Measurements from ENCODE around the gene EFNA5.

The EFNA5 gene

GRCh38 chr5:107449369-107449768 lies 221.4 kb downstream of the EFNA5 start:
- DNase-seq (ENCODE audit: low read depth) = no peak
- H3K4me3 ChIP-seq (ENCODE audit: low read length) = no peak overlapping the region
- no peak for TF ChIP-seq CTCF (conservative IDR thresholded peaks at IDR 0.05; ENCODE audit: low read length)

- no peak overlapping the region for H3K4me3 ChIP-seq (ENCODE audit: low read length)
- TF ChIP-seq CTCF (conservative IDR thresholded peaks at IDR 0.05; ENCODE audit: low read length) = no peak
- no peak for DNase-seq (ENCODE audit: low read depth)
Measured at GRCh38 chr5:107447587-107447986, 223.2 kb downstream of the EFNA5 start.

GRCh38 chr5:107446972-107447371 lies 223.8 kb downstream of the EFNA5 start:
- no peak for TF ChIP-seq CTCF (conservative IDR thresholded peaks at IDR 0.05; ENCODE audit: low read length)
- H3K4me3 ChIP-seq (ENCODE audit: low read length) = no peak overlapping the region
- DNase-seq (ENCODE audit: low read depth) = no peak

- no peak for TF ChIP-seq CTCF (conservative IDR thresholded peaks at IDR 0.05; ENCODE audit: low read length)
- H3K4me3 ChIP-seq (ENCODE audit: low read length) = no peak overlapping the region
- no peak for DNase-seq (ENCODE audit: low read depth)
Measured at GRCh38 chr5:107444300-107444699, 226.4 kb downstream of the EFNA5 start.

- no peak overlapping the region for H3K4me3 ChIP-seq (ENCODE audit: low read length)
- no peak for DNase-seq (ENCODE audit: low read depth)
- TF ChIP-seq CTCF (conservative IDR thresholded peaks at IDR 0.05; ENCODE audit: low read length) = no peak
Measured at GRCh38 chr5:107443897-107444296, 226.8 kb downstream of the EFNA5 start.

GRCh38 chr5:107442452-107442851 lies 228.3 kb downstream of the EFNA5 start:
- no peak for TF ChIP-seq CTCF (conservative IDR thresholded peaks at IDR 0.05; ENCODE audit: low read length)
- H3K4me3 ChIP-seq (ENCODE audit: low read length) = no peak overlapping the region
- no peak for DNase-seq (ENCODE audit: low read depth)

- DNase-seq (ENCODE audit: low read depth) = no peak
- no peak for TF ChIP-seq CTCF (conservative IDR thresholded peaks at IDR 0.05; ENCODE audit: low read length)
- no peak overlapping the region for H3K4me3 ChIP-seq (ENCODE audit: low read length)
Measured at GRCh38 chr5:107439832-107440231, 230.9 kb downstream of the EFNA5 start.

Data from AG10803 (cell line).